Calu3 (cell line): ENCODE measurements around the gene MATN1. TPM values are rescaled to one million over a fixed set of nuclear protein-coding genes. Genes with fewer than 3 reads are reported as not detected.

Source experiments
- BruUV-seq: library from RNA; stranded (reverse); fragments of 400-500 nt; replicated peaks from 2 replicates; lab custom pipeline; 2021; lab: Mats Ljungman, UMichigan
- CTCF ChIA-PET: fragments of 300-600 bp; sonication (Branson Sonifier 250); formaldehyde crosslinking; loops from one replicate; lab custom pipeline; 2022; ENCODE audit warnings: antibody characterized with exemption; lab: Charles Lee
- DNase-seq: peaks from one replicate; pipeline ENCODE4 v3.0.0; 2022
- H3K27ac Mint-ChIP-seq: one replicate; pipeline ENCODE4 v1.8.0; 2022; ENCODE audit warnings: mixed read lengths; ENCODE audit not compliant: unreplicated experiment
- H3K27me3 Mint-ChIP-seq: one replicate; pipeline ENCODE4 v1.8.0; 2022; ENCODE audit warnings: mixed read lengths; ENCODE audit not compliant: unreplicated experiment
- H3K36me3 Mint-ChIP-seq: one replicate; pipeline ENCODE4 v1.8.0; 2022; ENCODE audit warnings: mild to moderate bottlenecking, moderate library complexity, mixed read lengths; ENCODE audit not compliant: insufficient read depth, unreplicated experiment
- H3K4me1 Mint-ChIP-seq: one replicate; pipeline ENCODE4 v1.8.0; 2022; ENCODE audit warnings: mild to moderate bottlenecking, low read depth, mixed read lengths; ENCODE audit not compliant: unreplicated experiment
- H3K4me3 Mint-ChIP-seq: one replicate; pipeline ENCODE4 v1.8.0; 2022; ENCODE audit warnings: mild to moderate bottlenecking, low read depth, moderate library complexity, mixed read lengths; ENCODE audit not compliant: unreplicated experiment
- H3K9me3 Mint-ChIP-seq: one replicate; pipeline ENCODE4 v1.8.0; 2022; ENCODE audit warnings: low read depth, mixed read lengths; ENCODE audit not compliant: unreplicated experiment
- CTCF ChIP-seq: fragments of 200-600 bp; IDR thresholded peaks from one replicate; pipeline ENCODE4 v1.8.0; 2022; ENCODE audit warnings: antibody characterized with exemption; ENCODE audit not compliant: unreplicated experiment
- intact Hi-C: fragments of 100-400 bp; cut with micrococcal nuclease; formaldehyde crosslinking; loops from one replicate; pipeline ENCODE4 v1.10.0; 2022; ENCODE audit not compliant: unreplicated experiment
- total RNA-seq: library from RNA; stranded (reverse); gene quantifications from 2 replicates; pipeline ENCODE4 v1.2.3, GENCODE V29; 2022

MATN1 gene
- total RNA-seq, 1 experiment from 2014 or later = not detected

DNA sequence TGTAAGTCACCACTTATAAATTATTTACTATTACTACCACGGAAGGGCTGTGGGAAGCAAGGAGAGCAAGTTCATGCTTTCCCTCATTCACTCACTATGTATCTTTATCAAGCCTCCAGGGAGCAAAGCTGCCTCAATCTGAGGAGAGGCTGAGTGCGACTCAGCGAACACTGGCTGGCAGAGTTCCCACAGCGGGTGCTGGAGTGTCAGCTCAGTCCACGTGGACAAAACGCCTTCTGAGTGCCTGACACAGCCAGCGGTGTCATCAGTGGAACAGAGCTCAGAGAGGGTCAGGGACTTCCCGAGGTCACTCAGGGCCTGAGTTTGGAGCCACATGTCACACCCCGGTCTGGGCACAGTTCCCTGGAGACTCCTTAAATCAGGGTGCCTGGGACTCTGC is 16.9 kb downstream of the MATN1 start:
- no peaks in the 10 kb centered on the region for H3K4me1 Mint-ChIP-seq
- intact Hi-C loops = loop anchor here (5.0 to 10.0 kb wide), 3 partner anchors 602 to 1202 kb away; no protein-coding TSS in a partner anchor
- H3K36me3 Mint-ChIP-seq = no peaks in the 10 kb centered on the region
- H3K27me3 Mint-ChIP-seq = no peaks in the 10 kb centered on the region
- H3K9me3 Mint-ChIP-seq = no peaks in the 10 kb centered on the region
- BruUV-seq = no TSS peak
- CTCF ChIA-PET = no interaction called here
- DNase-seq = no peak
- TF ChIP-seq CTCF = no peak
- H3K4me3 Mint-ChIP-seq = no peak overlapping the region
- no peak overlapping the region for H3K27ac Mint-ChIP-seq

- CTCF ChIA-PET = no interaction called here
- intact Hi-C loops = loop anchor here (5.0 to 10.0 kb wide), 3 partner anchors 601 to 1201 kb away; no protein-coding TSS in a partner anchor
- no peak for TF ChIP-seq CTCF
- Mint-ChIP-seq H3K27ac (no peak overlapping the region), H3K4me3 (no peak overlapping the region), H3K36me3 (no peaks in the 10 kb centered on the region), H3K9me3 (no peaks in the 10 kb centered on the region), H3K27me3 (no peaks in the 10 kb centered on the region), H3K4me1 (no peaks in the 10 kb centered on the region)
- no TSS peak for BruUV-seq
- DNase-seq = no peak
These were observed 17.7 kb downstream of the MATN1 start for GRCh38 chr1:30705698-30706097.

- intact Hi-C loops = loop anchor here (5.0 to 10.0 kb wide), 3 partner anchors 600 to 1200 kb away; no protein-coding TSS in a partner anchor
- H3K4me1 Mint-ChIP-seq = no peaks in the 10 kb centered on the region
- no peak for TF ChIP-seq CTCF
- CTCF ChIA-PET = no interaction called here
- no peaks in the 10 kb centered on the region for H3K36me3 Mint-ChIP-seq
- H3K4me3 Mint-ChIP-seq = no peak overlapping the region
- DNase-seq = no peak
- no peaks in the 10 kb centered on the region for H3K27me3 Mint-ChIP-seq
- BruUV-seq = no TSS peak
- H3K9me3 Mint-ChIP-seq = no peaks in the 10 kb centered on the region
- H3K27ac Mint-ChIP-seq = no peak overlapping the region
These were observed 18.4 kb downstream of the MATN1 start for GRCh38 chr1:30704765-30705509.

DNA sequence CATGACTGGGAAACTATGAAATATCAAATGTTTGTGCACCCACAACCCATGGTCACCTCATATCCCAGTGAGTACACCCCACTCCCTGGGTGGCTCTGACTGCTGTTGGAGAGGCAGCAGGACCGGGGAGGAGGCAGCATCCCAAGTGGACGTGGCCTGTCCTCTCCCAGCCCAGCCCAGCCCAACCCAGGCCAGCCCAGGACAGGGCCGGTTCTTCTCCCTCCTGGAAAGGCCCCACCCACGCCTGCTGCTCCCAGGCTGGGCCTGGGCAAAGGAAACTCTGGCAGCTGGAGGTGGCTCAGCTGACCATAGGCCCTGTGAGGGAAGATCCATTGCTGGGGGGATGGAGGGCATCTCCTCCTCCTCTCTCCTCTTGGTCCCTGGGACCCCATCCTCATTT is 19.1 kb downstream of the MATN1 start:
- Mint-ChIP-seq H3K4me1 (no peaks in the 10 kb centered on the region), H3K27me3 (no peaks in the 10 kb centered on the region), H3K27ac (no peak overlapping the region), H3K4me3 (no peak overlapping the region), H3K36me3 (no peaks in the 10 kb centered on the region), H3K9me3 (no peaks in the 10 kb centered on the region)
- TF ChIP-seq CTCF = no peak
- no TSS peak for BruUV-seq
- DNase-seq = no peak
- intact Hi-C loops = loop anchor here (10.0 kb wide), 2 partner anchors 599 to 1199 kb away; no protein-coding TSS in a partner anchor
- CTCF ChIA-PET = no interaction called here
